ENCODE results near the gene ASPA. TPM values are rescaled to one million over a fixed set of nuclear protein-coding genes. Genes with fewer than 3 reads are reported as not detected.

The ASPA gene
- total and polyA plus RNA-seq, 10 of the 15 experiments (the other 5 are each of a cell fraction or from before 2014, with no cell fraction given) = 0.04 to 0.30 TPM; not detected in 8

DNA sequence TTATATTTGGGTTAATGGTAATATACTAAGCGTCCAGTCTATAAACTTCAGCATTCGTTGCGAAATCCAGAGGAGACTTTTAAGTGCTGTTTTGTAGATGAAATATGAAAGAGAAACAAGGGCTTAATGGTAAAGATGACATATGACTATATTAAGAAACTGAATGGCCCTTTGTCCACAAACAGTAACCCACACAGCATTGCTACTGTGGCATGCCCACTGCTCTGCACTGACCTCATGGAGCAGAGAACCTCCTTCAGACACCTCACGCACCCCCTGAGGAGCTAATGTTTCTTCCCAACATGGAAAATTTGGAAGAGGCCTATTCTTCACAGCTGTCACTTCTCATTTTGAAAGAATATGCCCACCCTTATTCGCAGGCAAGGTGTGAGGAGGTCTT, 26.7 kb downstream of the ASPA start (continued):
- no peak for TF ChIP-seq TCF12 (IDR thresholded peaks at IDR 0.05; ENCODE audit: low read depth, low read length)
- no peak for TF ChIP-seq CREM (IDR thresholded peaks at IDR 0.05; ENCODE audit: low read depth)
- TF ChIP-seq FOXK2 (IDR thresholded peaks at IDR 0.05) = no peak

DNA sequence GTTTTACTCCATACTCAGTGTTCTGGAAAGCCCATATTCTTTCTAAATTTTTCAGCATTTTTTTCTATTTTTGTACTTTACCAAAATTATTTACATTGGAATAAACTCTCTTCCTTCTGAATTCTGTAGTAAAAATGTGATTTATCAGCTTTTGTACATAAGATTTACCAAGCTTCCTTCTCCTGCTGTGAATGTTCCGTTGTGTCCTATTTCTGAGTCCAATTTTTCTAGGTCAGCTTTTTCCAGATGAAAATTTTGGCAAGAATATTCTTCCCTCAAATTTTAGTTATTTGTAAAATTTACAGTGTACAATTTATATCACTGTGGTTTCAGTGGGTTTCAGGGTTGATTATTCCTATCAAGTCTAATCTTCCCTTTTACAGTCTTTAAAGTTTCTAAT, 27.5 kb downstream of the ASPA start:
- WGBS (ENCODE audit: insufficient coverage, insufficient replicate concordance, low lambda C conversion rate, missing lambda C conversion rate) = 36% methylated on average over 1 of the region's 1 CpG
- Histone ChIP-seq H3K4me3 (no peak overlapping the region), H3K9ac (ENCODE audit: control insufficient read depth, insufficient read depth, low read length) (no peak overlapping the region), H2AFZ (ENCODE audit: control insufficient read depth, low read depth, low read length) (no peak overlapping the region), H3K79me2 (ENCODE audit: control insufficient read depth, insufficient read depth, low read length) (no peaks in the 10 kb centered on the region), H3K4me1 (ENCODE audit: control insufficient read depth, insufficient read depth, low read length) (no peaks in the 10 kb centered on the region), H3K9me3 (replicated peaks; ENCODE audit: control insufficient read depth, insufficient read depth, low read length) (no peaks in the 10 kb centered on the region), H4K20me1 (ENCODE audit: control insufficient read depth, insufficient read depth) (no peaks in the 10 kb centered on the region), H3K4me2 (ENCODE audit: control insufficient read depth, insufficient read depth) (no peak overlapping the region), H3K27me3 (replicated peaks in 1 of 2; ENCODE audit: control insufficient read depth in 2 of 2, insufficient read depth in 2 of 2, low read length in 1 of 2) (no peaks in the 10 kb centered on the region), H3K27ac (ENCODE audit: control insufficient read depth, insufficient read depth) (no peak overlapping the region), H3K36me3 (ENCODE audit: control insufficient read depth in 2 of 2, insufficient read depth in 2 of 2, low read length in 1 of 2) (no peaks in the 10 kb centered on the region)
- intact Hi-C loops (cut with micrococcal nuclease; ENCODE audit: unreplicated experiment) = no loop called here
- no peak for TF ChIP-seq FOXK2 (IDR thresholded peaks at IDR 0.05)
- TF ChIP-seq NR2C1 (IDR thresholded peaks at IDR 0.05) = no peak
- no TSS peak for BruUV-seq (replicated peaks)
- FAIRE-seq = no peak
- CTCF ChIA-PET = interaction anchor here (1.0 kb wide), 1 partner anchor 18 kb away, joined by 3 read pairs; no protein-coding TSS in a partner anchor
- RAD21 ChIA-PET (ENCODE audit: unreplicated experiment) = no interaction called here
- POLR2A ChIA-PET = no interaction called here
- no peak for ATAC-seq
- SMC1A ChIA-PET (ENCODE audit: uncharacterized antibody, unreplicated experiment) = no interaction called here
- no peak for DNase-seq (ENCODE audit: low read depth, low spot score)
- in situ Hi-C loops (cut with MboI) = no loop called here

- TF ChIP-seq POLR2AphosphoS2 (IDR thresholded peaks at IDR 0.05; ENCODE audit: low read depth, low read length) (no peak), ZSCAN29 (IDR thresholded peaks at IDR 0.05) (no peak), ZNF207 (IDR thresholded peaks at IDR 0.05; ENCODE audit: borderline replicate concordance) (no peak), HDAC2 (IDR thresholded peaks at IDR 0.05) (no peak), MTA2 (IDR thresholded peaks at IDR 0.05; ENCODE audit: low read depth) (no peak), BACH1 (IDR thresholded peaks at IDR 0.05; ENCODE audit: borderline replicate concordance) (no peak), TCF3 (IDR thresholded peaks at IDR 0.05; ENCODE audit: borderline replicate concordance, insufficient read depth, low read depth, low read length) (no peak), NR2C1 (IDR thresholded peaks at IDR 0.05) (no peak), YY1 (IDR thresholded peaks at IDR 0.05; ENCODE audit: low read depth, low read length) (no peak), RFX5 (IDR thresholded peaks at IDR 0.05; ENCODE audit: low read depth, low read length) (no peak), NKRF (conservative IDR thresholded peaks at IDR 0.05) (no peak), ZNF217 (IDR thresholded peaks at IDR 0.05) (no peak)
- no TSS peak for BruUV-seq (replicated peaks)
These were observed 29.2 kb downstream of the ASPA start for GRCh38 chr17:3505008-3505407.

More at GRCh38 chr17:3505008-3505407, 29.2 kb downstream of the ASPA start:
- no peaks in the 10 kb centered on the region for H3K79me2 ChIP-seq (ENCODE audit: control insufficient read depth, insufficient read depth, low read length)
- POLR2A ChIA-PET = interaction anchor here (0.6 kb wide), 1 partner anchor 123 kb away, joined by 3 read pairs; no protein-coding TSS in a partner anchor
- H3K36me3 ChIP-seq (ENCODE audit: control insufficient read depth in 2 of 2, insufficient read depth in 2 of 2, low read length in 1 of 2) = no peaks in the 10 kb centered on the region
- H3K9ac ChIP-seq (ENCODE audit: control insufficient read depth, insufficient read depth, low read length) = no peak overlapping the region
- in situ Hi-C loops (cut with MboI) (no loop called here), intact Hi-C loops (cut with micrococcal nuclease; ENCODE audit: unreplicated experiment) (no loop called here)
- H3K9me3 ChIP-seq (replicated peaks; ENCODE audit: control insufficient read depth, insufficient read depth, low read length) = no peaks in the 10 kb centered on the region
- DNase-seq (ENCODE audit: low read depth, low spot score) = no peak
- no peak for FAIRE-seq
- no peaks in the 10 kb centered on the region for H4K20me1 ChIP-seq (ENCODE audit: control insufficient read depth, insufficient read depth)
- no peak overlapping the region for H3K4me2 ChIP-seq (ENCODE audit: control insufficient read depth, insufficient read depth)
- no peak for ATAC-seq
- no peaks in the 10 kb centered on the region for H3K27me3 ChIP-seq (replicated peaks in 1 of 2; ENCODE audit: control insufficient read depth in 2 of 2, insufficient read depth in 2 of 2, low read length in 1 of 2)
- no peak overlapping the region for H2AFZ ChIP-seq (ENCODE audit: control insufficient read depth, low read depth, low read length)
- no peaks in the 10 kb centered on the region for H3K4me1 ChIP-seq (ENCODE audit: control insufficient read depth, insufficient read depth, low read length)
- no peak overlapping the region for H3K27ac ChIP-seq (ENCODE audit: control insufficient read depth, insufficient read depth)
- CTCF ChIA-PET = no interaction called here
- RAD21 ChIA-PET (ENCODE audit: unreplicated experiment) = no interaction called here
- no peak overlapping the region for H3K4me3 ChIP-seq
- SMC1A ChIA-PET (ENCODE audit: uncharacterized antibody, unreplicated experiment) = no interaction called here
- WGBS (ENCODE audit: insufficient coverage, insufficient replicate concordance, low lambda C conversion rate, missing lambda C conversion rate) = 75% methylated on average over 7 of the region's 7 CpGs

All from GM12878 (cell line).